Activated CD8-positive, alpha-beta T cell treated with anti-CD3 and anti-CD28 coated beads, Interleukin-2, amount 10 ng/mL, durations not matched to agents 7 days and 5 days (primary cell): ENCODE measurements around the gene UFC1. TPM values are rescaled to one million over a fixed set of nuclear protein-coding genes. Genes with fewer than 3 reads are reported as not detected.

ENCODE experiments used
- ATAC-seq: fragments of 150-1000 bp; cut with Tn5 transposase; one replicate; pipeline ENCODE4 v1.10.0; 2021; ENCODE audit warnings: moderate library complexity
- CTCF ChIA-PET: fragments of 350-600 bp; sonication (Branson Sonifier 250); formaldehyde crosslinking; loops from one replicate; lab custom pipeline; 2021; ENCODE audit warnings: antibody characterized with exemption; lab: Charles Lee
- POLR2A ChIA-PET: fragments of 350-600 bp; sonication (Branson Sonifier 250); formaldehyde crosslinking; loops from one replicate; lab custom pipeline; 2021; ENCODE audit warnings: antibody characterized with exemption; lab: Charles Lee
- DNase-seq: peaks from one replicate; pipeline ENCODE4 v3.0.0-alpha.2; 2020
- H3K27ac Mint-ChIP-seq: one replicate; pipeline ENCODE4 v1.8.0; 2021; ENCODE audit warnings: mild to moderate bottlenecking, mixed read lengths
- H3K27me3 Mint-ChIP-seq: one replicate; pipeline ENCODE4 v1.8.0; 2021; ENCODE audit warnings: low read depth, mixed read lengths
- H3K36me3 Mint-ChIP-seq: one replicate; pipeline ENCODE4 v1.8.0; 2021; ENCODE audit warnings: low read depth, mixed read lengths
- H3K4me1 Mint-ChIP-seq: one replicate; pipeline ENCODE4 v1.8.0; 2021; ENCODE audit warnings: low read depth, mixed read lengths
- H3K4me3 Mint-ChIP-seq: one replicate; pipeline ENCODE4 v1.8.0; 2021; ENCODE audit warnings: mild to moderate bottlenecking, mixed read lengths
- H3K9me3 Mint-ChIP-seq: one replicate; pipeline ENCODE4 v1.8.0; 2022; ENCODE audit warnings: mixed read lengths; ENCODE audit not compliant: insufficient read depth
- total RNA-seq, 2 experiments: library from RNA; stranded (reverse); gene quantifications; one replicate each; pipeline ENCODE4 v1.2.3, GENCODE V29; 2021

UFC1 gene
- total RNA-seq, 2 experiments from 2014 or later: 103 to 104 TPM

- Mint-ChIP-seq H3K9me3 (no peaks in the 10 kb centered on the region), H3K36me3 (peaks cover 11% of the 10 kb centered on the region), H3K4me3 (no peak overlapping the region), H3K4me1 (peaks cover 9% of the 10 kb centered on the region), H3K27ac (no peak overlapping the region), H3K27me3 (no peaks in the 10 kb centered on the region)
- ChIA-PET CTCF (interaction anchor here (0.7 to 3.0 kb wide), 14 partner anchors 10 to 185 kb away, joined by 3 to 17 read pairs (median 4); partner anchors contain the start of genes ARHGAP30, KLHDC9, NIT1 and PFDN2), POLR2A (interaction anchor here (0.6 to 2.1 kb wide), 4 partner anchors 9 to 16 kb away, joined by 3 to 9 read pairs (median 3); no protein-coding TSS in a partner anchor)
- ATAC-seq: no peak
- DNase-seq: no peak
Measured at GRCh38 chr1:161137881-161138280, 15.9 kb upstream of the UFC1 start.

- no peak for DNase-seq
- Mint-ChIP-seq H3K27me3 (no peaks in the 10 kb centered on the region), H3K36me3 (peaks cover 11% of the 10 kb centered on the region), H3K9me3 (no peaks in the 10 kb centered on the region), H3K27ac (peak overlapping the region; percentile 57), H3K4me1 (peaks cover 9% of the 10 kb centered on the region), H3K4me3 (no peak overlapping the region)
- CTCF ChIA-PET: interaction anchor here (0.7 to 3.0 kb wide), 13 partner anchors 9 to 186 kb away, joined by 3 to 13 read pairs (median 4); partner anchors contain the start of genes ARHGAP30, KLHDC9, PPOX and TOMM40L
- ATAC-seq: no peak
- POLR2A ChIA-PET: interaction anchor here (0.6 to 2.1 kb wide), 5 partner anchors 9 to 70 kb away, joined by 3 to 9 read pairs (median 4); no protein-coding TSS in a partner anchor
Measured at GRCh38 chr1:161138431-161138830, 15.3 kb upstream of the UFC1 start.

- no peaks in the 10 kb centered on the region for H3K9me3 Mint-ChIP-seq
- ATAC-seq: peak; percentile 70
- no peak overlapping the region for H3K27ac Mint-ChIP-seq
- peak; percentile 64 for DNase-seq
- H3K4me3 Mint-ChIP-seq: no peak overlapping the region
- ChIA-PET POLR2A (interaction anchor here (0.6 to 1.5 kb wide), 3 partner anchors 69 to 83 kb away, joined by 3 to 6 read pairs (median 4); no protein-coding TSS in a partner anchor), CTCF (interaction anchor here (0.7 to 3.0 kb wide), 8 partner anchors 9 to 143 kb away, joined by 3 to 13 read pairs (median 4); partner anchors contain the start of genes ARHGAP30, KLHDC9, NIT1 and PFDN2)
- H3K27me3 Mint-ChIP-seq: no peaks in the 10 kb centered on the region
- H3K36me3 Mint-ChIP-seq: peaks cover 11% of the 10 kb centered on the region
- peaks cover 9% of the 10 kb centered on the region for H3K4me1 Mint-ChIP-seq
Measured at GRCh38 chr1:161139766-161140165, 14.0 kb upstream of the UFC1 start.

GRCh38 chr1:161140755-161141400 is 12.9 kb upstream of the UFC1 start:
- CTCF ChIA-PET: interaction anchor here (1.0 to 2.5 kb wide), 8 partner anchors 10 to 144 kb away, joined by 3 to 6 read pairs (median 4); partner anchors contain the start of genes ARHGAP30 and KLHDC9
- Mint-ChIP-seq H3K4me1 (peaks cover 5% of the 10 kb centered on the region), H3K9me3 (no peaks in the 10 kb centered on the region), H3K36me3 (peaks cover 4% of the 10 kb centered on the region), H3K27ac (no peak overlapping the region), H3K27me3 (no peaks in the 10 kb centered on the region), H3K4me3 (no peak overlapping the region)
- POLR2A ChIA-PET: interaction anchor here (1.5 kb wide), 2 partner anchors 8 to 70 kb away, joined by 6 read pairs; partner anchors contain the start of gene DEDD
- ATAC-seq: no peak
- no peak for DNase-seq

- H3K4me3 Mint-ChIP-seq: no peak overlapping the region
- ChIA-PET POLR2A (no interaction called here), CTCF (interaction anchor here (1.1 kb wide), 1 partner anchor 11 kb away, joined by 3 read pairs; no protein-coding TSS in a partner anchor)
- no peaks in the 10 kb centered on the region for H3K27me3 Mint-ChIP-seq
- no peaks in the 10 kb centered on the region for H3K36me3 Mint-ChIP-seq
- H3K4me1 Mint-ChIP-seq: no peaks in the 10 kb centered on the region
- H3K27ac Mint-ChIP-seq: no peak overlapping the region
- ATAC-seq (no peak), DNase-seq (no peak)
- H3K9me3 Mint-ChIP-seq: no peaks in the 10 kb centered on the region
Measured at GRCh38 chr1:161145832-161146231, 7.9 kb upstream of the UFC1 start.

DNA sequence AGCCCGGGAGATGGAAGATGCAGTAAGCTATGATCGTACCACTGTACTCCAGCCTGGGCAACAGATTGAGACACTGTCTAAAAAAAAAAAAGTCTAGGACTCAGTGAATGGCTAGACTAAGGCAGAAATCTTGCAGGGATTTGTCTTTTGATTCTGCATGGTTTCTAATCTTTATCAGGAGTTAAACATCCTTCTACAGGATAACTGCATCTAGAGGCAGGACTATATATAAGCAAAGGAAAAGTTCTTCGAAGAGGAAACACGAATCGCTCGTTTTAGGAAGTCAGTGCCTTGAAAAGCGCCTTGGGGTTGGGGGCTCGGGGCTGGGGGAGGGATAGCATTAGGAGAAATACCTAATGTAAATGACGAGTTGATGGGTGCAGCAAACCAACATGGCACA is 602 bp upstream of the UFC1 start:
- ChIA-PET POLR2A (interaction anchor here (0.6 to 6.3 kb wide), 14 partner anchors 9 to 107 kb away, joined by 3 to 51 read pairs (median 6); partner anchors contain the start of genes ARHGAP30, B4GALT3, DEDD and NDUFS2), CTCF (interaction anchor here (0.8 to 3.1 kb wide), 7 partner anchors 13 to 138 kb away, joined by 3 to 38 read pairs (median 4); partner anchors contain the start of genes B4GALT3, DEDD, PPOX and TOMM40L)
- no peak for DNase-seq
- peak overlapping the region; percentile 100 for H3K27ac Mint-ChIP-seq
- peaks cover 21% of the 10 kb centered on the region for H3K4me1 Mint-ChIP-seq
- no peaks in the 10 kb centered on the region for H3K9me3 Mint-ChIP-seq
- H3K36me3 Mint-ChIP-seq: peaks cover 20% of the 10 kb centered on the region
- no peaks in the 10 kb centered on the region for H3K27me3 Mint-ChIP-seq
- ATAC-seq: no peak
- peak overlapping the region; percentile 88 for H3K4me3 Mint-ChIP-seq

DNA sequence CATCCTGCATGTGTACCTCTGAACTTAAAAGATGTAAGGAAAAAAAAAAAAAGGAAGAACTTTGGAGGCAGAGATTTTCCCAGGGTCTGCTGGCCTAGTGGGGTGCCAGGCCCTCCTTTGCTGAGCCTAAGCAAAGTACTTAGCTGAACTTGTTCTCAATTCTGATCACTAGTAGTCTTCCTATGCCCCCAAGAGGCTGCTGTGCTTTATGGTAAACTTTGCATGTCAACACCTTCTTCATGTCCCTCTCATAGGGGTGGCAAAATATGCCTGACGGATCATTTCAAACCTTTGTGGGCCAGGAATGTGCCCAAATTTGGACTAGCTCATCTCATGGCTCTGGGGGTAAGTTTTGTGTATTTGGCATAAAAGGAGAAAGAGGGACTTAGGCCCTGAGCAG is 4.1 kb downstream of the UFC1 start:
- H3K36me3 Mint-ChIP-seq: peaks cover 41% of the 10 kb centered on the region
- peaks cover 51% of the 10 kb centered on the region for H3K4me1 Mint-ChIP-seq
- no peak overlapping the region for H3K27ac Mint-ChIP-seq
- CTCF ChIA-PET: interaction anchor here (0.7 to 2.1 kb wide), 12 partner anchors 8 to 106 kb away, joined by 3 to 11 read pairs (median 4); partner anchors contain the start of genes ARHGAP30, DEDD and PPOX
- POLR2A ChIA-PET: interaction anchor here (0.6 to 6.3 kb wide), 6 partner anchors 8 to 139 kb away, joined by 3 to 51 read pairs (median 4); partner anchors contain the start of genes NDUFS2 and PPOX
- no peak for ATAC-seq
- no peak for DNase-seq
- no peaks in the 10 kb centered on the region for H3K9me3 Mint-ChIP-seq
- H3K27me3 Mint-ChIP-seq: no peaks in the 10 kb centered on the region
- H3K4me3 Mint-ChIP-seq: no peak overlapping the region

DNA sequence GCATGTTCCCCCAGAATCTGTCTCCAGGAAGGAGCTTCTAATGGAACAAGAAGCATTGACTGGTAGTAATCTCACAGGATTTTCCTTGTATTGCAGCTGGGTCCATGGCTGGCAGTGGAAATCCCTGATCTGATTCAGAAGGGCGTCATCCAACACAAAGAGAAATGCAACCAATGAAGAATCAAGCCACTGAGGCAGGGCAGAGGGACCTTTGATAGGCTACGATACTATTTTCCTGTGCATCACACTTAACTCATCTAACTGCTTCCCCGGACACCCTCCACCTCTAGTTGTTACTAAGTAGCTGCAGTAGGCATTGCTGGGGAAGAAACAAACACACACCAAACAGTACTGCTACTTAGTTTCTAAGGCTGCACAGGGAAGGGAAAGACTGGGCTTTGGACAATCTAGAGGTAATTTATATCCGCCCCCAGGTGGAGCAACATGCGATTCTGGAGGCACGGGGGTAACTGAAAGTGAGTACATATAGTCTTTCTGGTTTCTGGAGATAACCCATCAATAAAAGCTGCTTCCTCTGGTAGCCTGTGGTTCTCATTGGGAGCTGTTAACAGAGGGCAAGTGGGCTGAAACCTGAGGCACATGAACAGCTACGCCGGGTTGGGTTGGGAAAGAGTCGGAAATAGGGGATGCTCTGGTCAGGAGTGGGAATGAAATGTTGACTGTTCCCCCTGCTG is 4.7 kb downstream of the UFC1 start:
- POLR2A ChIA-PET: interaction anchor here (0.6 to 1.9 kb wide), 5 partner anchors 9 to 140 kb away, joined by 3 to 8 read pairs (median 4); partner anchors contain the start of gene NDUFS2
- Mint-ChIP-seq H3K27ac (peak overlapping the region; percentile 89), H3K9me3 (no peaks in the 10 kb centered on the region), H3K27me3 (no peaks in the 10 kb centered on the region), H3K36me3 (peaks cover 45% of the 10 kb centered on the region), H3K4me1 (peaks cover 51% of the 10 kb centered on the region), H3K4me3 (peak overlapping the region; percentile 86)
- DNase-seq (no peak), ATAC-seq (no peak)
- CTCF ChIA-PET: interaction anchor here (0.7 to 2.1 kb wide), 11 partner anchors 9 to 106 kb away, joined by 3 to 7 read pairs (median 3); partner anchors contain the start of genes ARHGAP30 and DEDD

DNA sequence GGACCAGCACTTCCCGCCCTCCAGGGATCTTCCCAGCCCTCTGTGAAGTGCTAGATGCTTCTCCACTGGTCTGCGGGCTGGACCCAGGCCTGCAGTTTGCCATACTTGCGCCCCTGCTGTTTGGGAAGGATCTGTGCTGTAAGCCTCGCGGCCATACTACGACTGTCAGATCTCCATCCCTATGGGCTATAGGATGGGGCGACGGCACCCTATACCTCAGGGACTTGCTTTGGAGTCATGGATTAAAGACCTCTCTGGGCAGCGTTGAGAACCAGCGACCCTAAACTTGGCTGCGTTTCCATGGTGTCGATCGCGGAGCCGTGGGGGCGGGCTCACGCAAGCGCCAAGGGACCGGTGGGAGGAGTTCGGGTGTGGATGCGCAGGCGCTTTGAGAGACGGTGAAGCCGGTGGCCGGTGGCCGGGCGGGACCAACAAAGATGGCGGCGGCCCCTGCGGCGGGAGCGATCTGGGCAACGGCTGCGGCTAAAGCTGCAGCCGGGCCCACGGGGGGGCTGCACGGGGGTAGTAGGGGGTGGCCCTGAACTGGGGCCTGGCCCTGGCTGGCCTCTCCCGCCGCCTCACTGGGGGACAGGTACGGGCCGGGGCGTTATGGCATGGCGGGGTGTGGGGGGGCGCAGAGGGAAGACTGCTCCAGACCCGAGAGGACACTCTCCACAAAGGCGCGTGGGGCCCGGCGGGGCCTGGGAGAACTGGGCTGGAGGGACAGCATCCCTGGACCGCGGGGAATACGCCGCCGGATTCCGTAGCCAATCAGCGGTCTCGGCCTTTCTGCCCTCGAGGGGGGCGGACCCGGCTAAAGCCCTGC is 5.5 kb downstream of the UFC1 start, which contains the start of gene USP21:
Gene USP21, plus strand, starts transcription at position 414 of the 826 bp plus-strand sequence. CDS start 1,141 bp downstream, outside the sequence.
- H3K4me3 Mint-ChIP-seq: peak within 1 kb of the TSS; percentile 86
- H3K9me3 Mint-ChIP-seq: no peaks in the 10 kb centered on the region
- H3K4me1 Mint-ChIP-seq: peaks cover 51% of the 10 kb centered on the region
- CTCF ChIA-PET: interaction anchor here (0.9 to 2.1 kb wide), 5 partner anchors 33 to 88 kb away, joined by 3 to 7 read pairs (median 4); no protein-coding TSS in a partner anchor
- H3K27ac Mint-ChIP-seq: peak within 1 kb of the TSS; percentile 89
- ATAC-seq: peak; percentile 91
- DNase-seq: peak; percentile 94
- no peaks in the 10 kb centered on the region for H3K27me3 Mint-ChIP-seq
- H3K36me3 Mint-ChIP-seq: peaks cover 52% of the 10 kb centered on the region
- POLR2A ChIA-PET: interaction anchor here (1.3 to 1.9 kb wide), 3 partner anchors 10 to 43 kb away, joined by 3 to 8 read pairs (median 4); partner anchors contain the start of gene NDUFS2

- POLR2A ChIA-PET: interaction anchor here (1.4 to 1.9 kb wide), 2 partner anchors 17 to 42 kb away, joined by 4 to 8 read pairs; partner anchors contain the start of gene NDUFS2
- peak overlapping the region; percentile 86 for H3K4me3 Mint-ChIP-seq
- H3K27ac Mint-ChIP-seq: peak overlapping the region; percentile 80
Measured at GRCh38 chr1:161159913-161160243, 6.1 kb downstream of the UFC1 start.

More at GRCh38 chr1:161159913-161160243, 6.1 kb downstream of the UFC1 start:
- DNase-seq (no peak), ATAC-seq (no peak)
- CTCF ChIA-PET: no interaction called here
- H3K36me3 Mint-ChIP-seq: peaks cover 57% of the 10 kb centered on the region
- H3K4me1 Mint-ChIP-seq: peaks cover 49% of the 10 kb centered on the region
- no peaks in the 10 kb centered on the region for H3K9me3 Mint-ChIP-seq
- H3K27me3 Mint-ChIP-seq: no peaks in the 10 kb centered on the region
